Smooth muscle cell (in vitro differentiated cells): ENCODE measurements around the gene KANSL1. TPM values are rescaled to one million over a fixed set of nuclear protein-coding genes. Genes with fewer than 3 reads are reported as not detected.
"Not testable (repeated sequence)": the region's sequence is repeated elsewhere in the genome, so short reads cannot be mapped to it uniquely, and the experiment has no call there.

Experiments
- DNase-seq: peaks from one replicate; lab custom pipeline; 2025; ENCODE audit not compliant: unreplicated experiment; lab: John Stamatoyannopoulos, UW
- H2AFZ ChIP-seq: fragments of 200-600 bp; sonication (generic); 2 replicates; pipeline ENCODE4 v1.6.0; 2016; ENCODE audit warnings: antibody characterized with exemption, low read depth, mild to moderate bottlenecking
- H3F3A ChIP-seq: fragments of 200-600 bp; sonication (generic); 2 replicates; pipeline ENCODE4 v1.6.0; 2017; ENCODE audit warnings: antibody characterized with exemption, low read depth
- H3K27ac ChIP-seq: fragments of 200-600 bp; sonication (generic); 2 replicates; pipeline ENCODE4 v1.5.1; 2016; ENCODE audit warnings: low read depth, mild to moderate bottlenecking
- H3K27me3 ChIP-seq: fragments of 200-600 bp; sonication (generic); 2 replicates; pipeline ENCODE4 v1.6.1; 2016; ENCODE audit warnings: low read depth, mild to moderate bottlenecking
- H3K36me3 ChIP-seq: fragments of 200-600 bp; sonication (generic); 2 replicates; pipeline ENCODE4 v1.5.1; 2016; ENCODE audit warnings: low read depth
- H3K4me1 ChIP-seq: fragments of 200-600 bp; sonication (generic); 2 replicates; pipeline ENCODE4 v1.5.1; 2016; ENCODE audit warnings: low read depth
- H3K4me2 ChIP-seq: fragments of 200-600 bp; sonication (generic); 2 replicates; pipeline ENCODE4 v1.6.0; 2016; ENCODE audit warnings: mild to moderate bottlenecking
- H3K4me3 ChIP-seq: fragments of 200-600 bp; sonication (generic); 2 replicates; pipeline ENCODE4 v1.5.1; 2016; ENCODE audit warnings: mild to moderate bottlenecking
- H3K79me2 ChIP-seq: fragments of 200-600 bp; sonication (generic); 2 replicates; pipeline ENCODE4 v1.6.0; 2016; ENCODE audit warnings: low read depth, mild to moderate bottlenecking
- H3K9ac ChIP-seq: fragments of 200-600 bp; sonication (generic); 2 replicates; pipeline ENCODE4 v1.6.0; 2016; ENCODE audit warnings: low read depth
- H3K9me3 ChIP-seq: fragments of 200-600 bp; sonication (generic); replicated peaks from 2 replicates; pipeline ENCODE4 v1.5.1; 2016; ENCODE audit warnings: low read depth
- H4K20me1 ChIP-seq: fragments of 200-600 bp; sonication (generic); 2 replicates; pipeline ENCODE4 v1.6.0; 2016; ENCODE audit warnings: low read depth
- CTCF ChIP-seq: fragments of 200-600 bp; sonication (generic); IDR thresholded peaks from 2 replicates; pipeline ENCODE4 v1.5.1; 2017; ENCODE audit warnings: borderline replicate concordance, mild to moderate bottlenecking, antibody characterized with exemption; ENCODE audit not compliant: insufficient read depth, poor library complexity, severe bottlenecking
- WGBS: methylation state at CpG from one replicate; pipeline ENCODE4 v1.1.7; 2016; ENCODE audit warnings: low lambda C conversion rate; 5-methylcytosine and 5-hydroxymethylcytosine counted together
- polyA plus RNA-seq: library from polyadenylated mRNA; unstranded; fragments of >200 nt; fragmentation: Nextera tagmentation; extraction: Ambion mirVana; gene quantifications from 2 replicates; pipeline ENCODE4 v1.2.1, GENCODE V29; 2016
- total RNA-seq: library from RNA; depleted of rRNA; stranded (reverse); fragments of >200 nt; gene quantifications from 2 replicates; pipeline ENCODE4 v1.2.3, GENCODE V29; 2014

Gene KANSL1
- total and polyA plus RNA-seq, 2 experiments from 2014 or later = 16.9 to 69.7 TPM

GRCh38 chr17:46090871-46091270 is 102.4 kb downstream of the KANSL1 start:
- H3K79me2 ChIP-seq = peaks cover 97% of the 10 kb centered on the region
- H3K27ac ChIP-seq = no peak overlapping the region
- H3K4me3 ChIP-seq = no peak overlapping the region
- H3K9me3 ChIP-seq = no peaks in the 10 kb centered on the region
- H4K20me1 ChIP-seq = peaks cover 99% of the 10 kb centered on the region
- H3K9ac ChIP-seq = no peak overlapping the region
- no peaks in the 10 kb centered on the region for H3K27me3 ChIP-seq
- H3F3A ChIP-seq = peaks cover 5% of the 10 kb centered on the region
- H3K4me1 ChIP-seq = peaks cover 4% of the 10 kb centered on the region
- no peak overlapping the region for H3K4me2 ChIP-seq
- no peak for TF ChIP-seq CTCF
- WGBS = 86% methylated on average over 4 of the region's 4 CpGs
- no peak for DNase-seq
- H2AFZ ChIP-seq = no peak overlapping the region
- H3K36me3 ChIP-seq = no peaks in the 10 kb centered on the region

GRCh38 chr17:46089389-46089965 is 103.8 kb downstream of the KANSL1 start:
- 94% methylated on average over 3 of the region's 3 CpGs for WGBS
- H3K9ac ChIP-seq = no peak overlapping the region
- H2AFZ ChIP-seq = no peak overlapping the region
- no peak overlapping the region for H3K4me2 ChIP-seq
- H3K4me1 ChIP-seq = peaks cover 4% of the 10 kb centered on the region
- no peak overlapping the region for H3K4me3 ChIP-seq
- H3K9me3 ChIP-seq = no peaks in the 10 kb centered on the region
- H3K36me3 ChIP-seq = no peaks in the 10 kb centered on the region
- peaks cover 93% of the 10 kb centered on the region for H3K79me2 ChIP-seq
- DNase-seq = no peak
- no peaks in the 10 kb centered on the region for H3K27me3 ChIP-seq
- no peak overlapping the region for H3K27ac ChIP-seq
- H4K20me1 ChIP-seq = peaks cover 99% of the 10 kb centered on the region
- peaks cover 5% of the 10 kb centered on the region for H3F3A ChIP-seq
- TF ChIP-seq CTCF = no peak

GRCh38 chr17:46088595-46088994 is 104.6 kb downstream of the KANSL1 start:
- WGBS = 90% methylated on average over 2 of the region's 2 CpGs
- H3K4me1 ChIP-seq = peaks cover 4% of the 10 kb centered on the region
- H3K4me3 ChIP-seq = no peak overlapping the region
- TF ChIP-seq CTCF = no peak
- no peak overlapping the region for H3K4me2 ChIP-seq
- H3K9me3 ChIP-seq = no peaks in the 10 kb centered on the region
- no peaks in the 10 kb centered on the region for H3K36me3 ChIP-seq
- H3K27ac ChIP-seq = no peak overlapping the region
- H2AFZ ChIP-seq = no peak overlapping the region
- peaks cover under 1% of the 10 kb centered on the region for H3F3A ChIP-seq
- peaks cover 99% of the 10 kb centered on the region for H4K20me1 ChIP-seq
- H3K9ac ChIP-seq = no peak overlapping the region
- peaks cover 92% of the 10 kb centered on the region for H3K79me2 ChIP-seq
- H3K27me3 ChIP-seq = no peaks in the 10 kb centered on the region
- no peak for DNase-seq

- not testable (repeated sequence) for H3F3A ChIP-seq, H3K4me3 ChIP-seq, H3K4me2 ChIP-seq, DNase-seq, H3K9me3 ChIP-seq, H3K27me3 ChIP-seq, H3K27ac ChIP-seq, H2AFZ ChIP-seq, H3K9ac ChIP-seq, H3K36me3 ChIP-seq, H3K4me1 ChIP-seq
- Histone ChIP-seq H3K79me2 (peaks cover 92% of the 10 kb centered on the region), H4K20me1 (peaks cover 99% of the 10 kb centered on the region)
- WGBS = 84% methylated on average over 4 of the region's 4 CpGs
Observed at GRCh38 chr17:46087871-46088270, 105.4 kb downstream of the KANSL1 start.
